ENCODE results near the gene RNF224. TPM values are rescaled to one million over a fixed set of nuclear protein-coding genes. Genes with fewer than 3 reads are reported as not detected.

The RNF224 gene
- total and polyA plus RNA-seq, 2 experiments from 2014 or later: not detected

- H3K27ac ChIP-seq: no peak overlapping the region
- TF ChIP-seq, protein P1, sequence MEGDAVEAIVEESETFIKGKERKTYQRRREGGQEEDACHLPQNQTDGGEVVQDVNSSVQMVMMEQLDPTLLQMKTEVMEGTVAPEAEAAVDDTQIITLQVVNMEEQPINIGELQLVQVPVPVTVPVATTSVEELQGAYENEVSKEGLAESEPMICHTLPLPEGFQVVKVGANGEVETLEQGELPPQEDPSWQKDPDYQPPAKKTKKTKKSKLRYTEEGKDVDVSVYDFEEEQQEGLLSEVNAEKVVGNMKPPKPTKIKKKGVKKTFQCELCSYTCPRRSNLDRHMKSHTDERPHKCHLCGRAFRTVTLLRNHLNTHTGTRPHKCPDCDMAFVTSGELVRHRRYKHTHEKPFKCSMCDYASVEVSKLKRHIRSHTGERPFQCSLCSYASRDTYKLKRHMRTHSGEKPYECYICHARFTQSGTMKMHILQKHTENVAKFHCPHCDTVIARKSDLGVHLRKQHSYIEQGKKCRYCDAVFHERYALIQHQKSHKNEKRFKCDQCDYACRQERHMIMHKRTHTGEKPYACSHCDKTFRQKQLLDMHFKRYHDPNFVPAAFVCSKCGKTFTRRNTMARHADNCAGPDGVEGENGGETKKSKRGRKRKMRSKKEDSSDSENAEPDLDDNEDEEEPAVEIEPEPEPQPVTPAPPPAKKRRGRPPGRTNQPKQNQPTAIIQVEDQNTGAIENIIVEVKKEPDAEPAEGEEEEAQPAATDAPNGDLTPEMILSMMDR (IDR thresholded peaks at IDR 0.05; ENCODE audit: low read depth, low read length): no peak
- H3K36me3 ChIP-seq: no peaks in the 10 kb centered on the region
- H3K4me1 ChIP-seq (ENCODE audit: low read depth): peaks cover 21% of the 10 kb centered on the region
- H3K4me3 ChIP-seq: no peak overlapping the region
- no peaks in the 10 kb centered on the region for H3K27me3 ChIP-seq
- no peak for DNase-seq (ENCODE audit: low read depth in 1 of 2, low spot score in 1 of 2)
- no peaks in the 10 kb centered on the region for H3K9me3 ChIP-seq (ENCODE audit: low read depth)
Observed at GRCh38 chr9:137250329-137251193, 23.3 kb downstream of the RNF224 start.

DNA sequence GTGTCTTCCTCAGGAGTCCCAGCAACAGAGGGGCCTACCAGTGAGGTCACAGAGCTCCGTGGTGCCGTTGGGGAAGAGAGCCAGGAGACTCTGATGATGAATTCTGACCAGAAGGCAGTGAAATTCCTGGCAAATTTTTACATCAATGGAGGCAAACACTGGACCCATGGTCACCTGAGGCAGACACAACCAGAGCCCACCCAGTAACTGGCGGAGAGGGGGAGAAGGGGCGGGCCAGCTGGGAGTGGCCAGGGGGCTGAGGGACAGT lies 23.8 kb downstream of the RNF224 start, which contains the start of gene STPG3:
TSS of gene STPG3 (plus strand) at position 93 of the 268 bp plus-strand sequence. CDS start at position 94, 1 bp downstream.
- no peaks in the 10 kb centered on the region for H3K9me3 ChIP-seq (ENCODE audit: low read depth)
- TF ChIP-seq, protein P1 (IDR thresholded peaks at IDR 0.05; ENCODE audit: low read depth, low read length): no peak
- H3K27ac ChIP-seq: no peak within 1 kb of the TSS
- H3K4me1 ChIP-seq (ENCODE audit: low read depth): peaks cover 22% of the 10 kb centered on the region
- no peak for DNase-seq (ENCODE audit: low read depth in 1 of 2, low spot score in 1 of 2)
- no peaks in the 10 kb centered on the region for H3K27me3 ChIP-seq
- no peaks in the 10 kb centered on the region for H3K36me3 ChIP-seq
- H3K4me3 ChIP-seq: no peak within 1 kb of the TSS

DNA sequence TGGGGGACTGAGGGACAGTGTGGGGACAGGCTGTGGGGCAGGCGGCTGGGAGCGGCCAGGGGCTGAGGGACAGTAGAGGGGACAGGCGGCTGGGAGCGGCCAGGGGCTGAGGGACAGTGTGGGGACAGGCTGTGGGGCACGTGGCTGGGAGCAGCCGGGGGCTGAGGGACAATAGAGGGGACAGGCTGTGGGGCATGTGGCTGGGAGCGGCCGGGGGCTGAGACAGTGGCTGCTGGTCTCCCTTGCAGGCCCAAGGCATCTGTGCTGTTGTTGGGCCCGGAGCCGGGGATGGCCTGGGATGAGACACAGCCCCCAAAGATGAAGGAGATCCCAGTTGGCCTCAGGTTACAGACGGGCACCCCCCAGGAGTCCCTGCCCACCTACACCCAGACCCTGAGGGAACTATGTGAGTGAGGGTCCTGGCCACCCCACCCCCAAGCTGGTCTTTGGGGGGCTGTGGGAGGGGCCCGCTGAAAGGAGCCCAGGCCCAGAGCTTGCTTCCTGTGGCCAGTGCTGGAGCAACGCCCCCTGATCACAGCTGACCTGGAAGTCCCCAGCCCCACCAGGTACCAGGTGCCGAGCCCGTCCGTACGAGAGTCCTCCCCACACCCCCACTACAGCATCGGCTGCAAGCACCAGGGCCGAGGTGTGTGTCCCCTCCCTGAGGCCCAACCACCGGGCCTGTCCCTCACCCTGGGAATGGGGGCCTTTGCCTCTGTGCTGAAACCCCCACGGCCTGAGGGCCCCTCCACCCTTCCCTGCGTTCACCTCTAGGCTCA lies 24.4 kb downstream of the RNF224 start:
- Histone ChIP-seq H3K4me3 (no peak overlapping the region), H3K27me3 (no peaks in the 10 kb centered on the region), H3K36me3 (no peaks in the 10 kb centered on the region), H3K9me3 (ENCODE audit: low read depth) (no peaks in the 10 kb centered on the region), H3K4me1 (ENCODE audit: low read depth) (peaks cover 24% of the 10 kb centered on the region), H3K27ac (no peak overlapping the region)
- no peak for DNase-seq (ENCODE audit: low read depth in 1 of 2, low spot score in 1 of 2)
- TF ChIP-seq, protein P1 (IDR thresholded peaks at IDR 0.05; ENCODE audit: low read depth, low read length): no peak

DNA sequence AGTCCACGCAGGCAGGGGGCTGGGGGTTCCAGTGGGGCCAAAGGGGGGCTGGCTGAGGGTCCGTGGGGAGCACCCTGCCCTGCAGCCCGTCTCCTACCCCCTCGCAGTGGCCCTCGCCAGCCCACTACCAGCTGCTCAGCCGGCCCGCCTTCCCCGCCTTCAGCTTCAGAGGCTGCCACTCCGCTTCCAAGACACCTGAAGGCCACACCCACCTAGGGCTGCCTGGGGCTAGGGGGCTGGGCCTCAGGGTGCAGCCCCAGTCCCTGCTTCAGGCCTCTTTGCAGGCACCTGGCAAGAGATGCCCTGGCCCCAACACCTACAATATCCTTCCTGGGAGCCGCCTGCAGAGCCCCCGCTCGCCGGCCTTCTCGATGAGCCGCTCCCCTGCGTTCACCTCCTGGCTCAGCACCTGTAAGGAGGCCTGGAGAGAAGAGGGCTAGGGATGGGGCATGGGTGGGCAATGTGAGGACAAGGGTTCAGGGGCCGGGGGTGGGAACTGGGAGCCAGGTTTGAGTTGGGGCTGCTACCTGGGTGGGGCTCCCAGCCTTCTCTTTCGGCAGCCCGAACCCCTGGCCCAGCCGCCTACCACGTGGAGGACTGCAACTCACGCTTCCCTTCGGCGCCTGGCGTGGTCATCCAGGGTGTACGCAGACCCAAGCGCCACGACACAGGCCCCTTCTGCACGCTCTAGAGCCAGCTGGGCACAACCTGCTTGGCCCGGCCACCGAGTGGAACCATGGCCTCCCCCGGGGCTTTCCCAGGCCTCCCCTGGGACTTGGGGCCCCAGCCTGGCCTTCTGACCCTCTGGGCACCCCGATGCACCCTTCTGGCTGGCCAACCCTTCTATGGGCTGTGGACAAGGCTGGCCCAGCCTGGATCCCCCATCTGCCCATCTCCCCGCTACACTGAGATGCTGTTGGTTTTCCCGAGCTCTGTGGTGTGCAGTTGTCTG lies 25.5 kb downstream of the RNF224 start:
- TF ChIP-seq, protein P1 (IDR thresholded peaks at IDR 0.05; ENCODE audit: low read depth, low read length): no peak
- Histone ChIP-seq H3K9me3 (ENCODE audit: low read depth) (no peaks in the 10 kb centered on the region), H3K27ac (no peak overlapping the region), H3K27me3 (no peaks in the 10 kb centered on the region), H3K4me3 (no peak overlapping the region), H3K36me3 (no peaks in the 10 kb centered on the region), H3K4me1 (ENCODE audit: low read depth) (peaks cover 19% of the 10 kb centered on the region)
- peak in 1 of 2 donors; percentile 52 for DNase-seq (ENCODE audit: low read depth in 1 of 2, low spot score in 1 of 2)
